ENCODE data around the gene ABHD4. TPM values are rescaled to one million over a fixed set of nuclear protein-coding genes. Genes with fewer than 3 reads are reported as not detected.
"Not testable (repeated sequence)": the region's sequence is repeated elsewhere in the genome, so short reads cannot be mapped to it uniquely, and the experiment has no call there.

ABHD4 gene
- total RNA-seq, 1 donor from 2014 or later = 34.1 TPM

DNA sequence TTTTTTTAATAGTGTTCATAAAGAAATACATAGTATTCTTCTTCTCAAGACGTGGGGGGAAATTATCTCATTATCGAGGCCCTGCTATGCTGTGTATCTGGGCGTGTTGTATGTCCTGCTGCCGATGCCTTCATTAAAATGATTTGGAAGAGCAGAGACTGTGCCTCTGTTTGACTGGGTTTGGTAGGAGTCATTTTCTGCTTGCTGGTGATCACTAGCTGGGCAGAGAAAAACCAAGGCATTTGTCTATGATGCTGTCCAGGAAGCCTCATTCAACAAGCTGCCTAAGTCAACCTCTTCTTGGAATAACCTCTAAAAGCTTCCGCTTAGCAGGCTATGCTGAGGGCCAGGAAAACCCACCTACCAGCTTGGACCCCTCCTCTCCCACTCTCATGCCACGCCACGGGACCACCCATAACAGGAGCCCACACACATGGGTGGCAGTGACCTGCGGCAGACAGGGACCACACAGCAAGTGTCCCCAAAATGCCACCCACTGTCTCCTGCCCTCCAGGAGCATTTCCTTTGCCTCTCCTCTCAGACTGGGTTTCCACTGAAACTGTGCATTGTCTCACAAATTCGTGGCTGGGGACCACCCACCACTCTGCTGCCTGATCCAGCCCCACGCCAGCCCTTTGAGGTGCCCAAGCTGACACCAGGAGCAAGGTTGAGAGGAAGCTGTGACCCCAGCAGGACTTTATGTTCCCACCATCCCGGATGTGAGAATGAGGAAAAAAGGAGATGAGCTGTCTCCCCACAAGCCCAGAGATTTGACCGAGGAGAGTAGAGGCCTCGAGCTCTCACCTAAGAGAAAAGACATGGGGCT, 45.9 kb upstream of the ABHD4 start:
- Mint-ChIP-seq H3K27me3 (peaks cover 15% of the 10 kb centered on the region), H3K4me1 (ENCODE audit: unreplicated experiment) (peaks cover 37% of the 10 kb centered on the region), H3K36me3 (no peaks in the 10 kb centered on the region), H3K9me3 (no peaks in the 10 kb centered on the region), H3K27ac (no peak overlapping the region), H3K4me3 (no peak overlapping the region)
- TF ChIP-seq, protein P1, sequence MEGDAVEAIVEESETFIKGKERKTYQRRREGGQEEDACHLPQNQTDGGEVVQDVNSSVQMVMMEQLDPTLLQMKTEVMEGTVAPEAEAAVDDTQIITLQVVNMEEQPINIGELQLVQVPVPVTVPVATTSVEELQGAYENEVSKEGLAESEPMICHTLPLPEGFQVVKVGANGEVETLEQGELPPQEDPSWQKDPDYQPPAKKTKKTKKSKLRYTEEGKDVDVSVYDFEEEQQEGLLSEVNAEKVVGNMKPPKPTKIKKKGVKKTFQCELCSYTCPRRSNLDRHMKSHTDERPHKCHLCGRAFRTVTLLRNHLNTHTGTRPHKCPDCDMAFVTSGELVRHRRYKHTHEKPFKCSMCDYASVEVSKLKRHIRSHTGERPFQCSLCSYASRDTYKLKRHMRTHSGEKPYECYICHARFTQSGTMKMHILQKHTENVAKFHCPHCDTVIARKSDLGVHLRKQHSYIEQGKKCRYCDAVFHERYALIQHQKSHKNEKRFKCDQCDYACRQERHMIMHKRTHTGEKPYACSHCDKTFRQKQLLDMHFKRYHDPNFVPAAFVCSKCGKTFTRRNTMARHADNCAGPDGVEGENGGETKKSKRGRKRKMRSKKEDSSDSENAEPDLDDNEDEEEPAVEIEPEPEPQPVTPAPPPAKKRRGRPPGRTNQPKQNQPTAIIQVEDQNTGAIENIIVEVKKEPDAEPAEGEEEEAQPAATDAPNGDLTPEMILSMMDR (conservative IDR thresholded peaks at IDR 0.05) = no peak
- no peak for DNase-seq (ENCODE audit: extremely low spot score, unreplicated experiment)

DNA sequence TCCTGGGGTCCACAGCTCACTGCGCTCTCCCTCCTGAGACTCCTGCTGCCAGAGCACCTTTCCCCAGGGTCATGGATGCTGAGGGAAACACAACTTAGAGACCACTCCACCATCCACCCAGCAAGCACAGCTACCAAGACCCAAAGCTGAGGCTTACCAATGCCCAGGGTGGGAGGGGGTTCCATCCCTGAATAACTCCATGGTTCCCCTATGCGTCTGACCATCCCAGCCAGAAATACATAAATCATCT, 45.3 kb upstream of the ABHD4 start:
- TF ChIP-seq, protein P1 (conservative IDR thresholded peaks at IDR 0.05) = no peak
- H3K4me3 Mint-ChIP-seq = no peak overlapping the region
- no peaks in the 10 kb centered on the region for H3K9me3 Mint-ChIP-seq
- no peak overlapping the region for H3K27ac Mint-ChIP-seq
- peaks cover 15% of the 10 kb centered on the region for H3K27me3 Mint-ChIP-seq
- DNase-seq (ENCODE audit: extremely low spot score, unreplicated experiment) = no peak
- peaks cover 43% of the 10 kb centered on the region for H3K4me1 Mint-ChIP-seq (ENCODE audit: unreplicated experiment)
- H3K36me3 Mint-ChIP-seq = no peaks in the 10 kb centered on the region

DNA sequence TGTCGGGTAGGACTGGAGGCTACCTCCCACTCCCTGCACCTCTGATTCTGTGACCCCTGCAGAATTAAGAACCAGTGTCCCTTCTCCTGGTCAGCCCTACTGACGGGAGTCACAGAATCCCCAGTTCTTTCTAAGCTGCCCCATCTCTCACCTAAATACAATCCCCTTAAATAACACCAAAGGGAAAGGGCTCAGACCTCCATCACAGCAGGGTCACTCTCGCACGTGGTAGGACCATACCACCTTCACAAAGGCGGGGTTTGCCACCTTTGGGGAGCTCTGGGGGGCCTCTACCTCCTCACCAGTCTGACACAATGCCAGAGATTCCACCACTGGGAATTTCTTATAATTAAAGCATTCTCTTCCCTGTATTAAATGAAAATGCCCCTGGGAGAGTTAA, 44.7 kb upstream of the ABHD4 start:
- Mint-ChIP-seq H3K27me3 (peaks cover 9% of the 10 kb centered on the region), H3K36me3 (no peaks in the 10 kb centered on the region), H3K9me3 (no peaks in the 10 kb centered on the region), H3K4me1 (ENCODE audit: unreplicated experiment) (peaks cover 44% of the 10 kb centered on the region), H3K27ac (no peak overlapping the region), H3K4me3 (no peak overlapping the region)
- TF ChIP-seq, protein P1 (conservative IDR thresholded peaks at IDR 0.05) = no peak
- DNase-seq (ENCODE audit: extremely low spot score, unreplicated experiment) = no peak

DNA sequence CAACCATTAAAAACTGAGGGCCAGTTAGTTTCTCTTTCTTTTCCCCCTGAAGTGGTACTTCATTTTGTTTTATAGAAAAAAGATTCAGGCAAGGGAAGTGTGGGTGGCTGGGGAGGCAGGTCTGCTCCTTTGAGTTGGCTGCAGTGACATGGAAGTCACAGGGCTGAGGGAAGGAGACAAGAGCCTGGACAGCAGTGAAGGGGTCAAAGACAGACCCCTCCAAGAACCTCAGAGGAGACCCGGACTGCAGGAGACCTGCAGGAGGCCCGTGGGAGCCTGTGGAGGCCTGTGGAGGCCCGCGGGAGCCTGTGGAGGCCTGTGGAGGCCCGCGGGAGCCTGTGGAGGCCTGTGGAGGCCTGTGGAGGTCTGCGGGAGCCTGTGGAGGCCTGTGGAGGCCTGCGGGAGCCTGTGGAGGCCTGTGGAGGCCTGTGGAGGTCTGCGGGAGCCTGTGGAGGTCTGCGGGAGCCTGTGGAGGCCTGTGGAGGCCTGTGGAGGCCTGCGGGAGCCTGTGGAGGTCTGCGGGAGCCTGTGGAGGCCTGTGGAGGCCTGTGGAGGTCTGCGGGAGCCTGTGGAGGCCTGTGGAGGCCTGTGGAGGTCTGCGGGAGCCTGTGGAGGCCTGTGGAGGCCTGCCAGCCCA, 44.1 kb upstream of the ABHD4 start:
- H3K36me3 Mint-ChIP-seq; H3K9me3 Mint-ChIP-seq; DNase-seq (ENCODE audit: extremely low spot score, unreplicated experiment); H3K27me3 Mint-ChIP-seq; H3K27ac Mint-ChIP-seq; H3K4me3 Mint-ChIP-seq: not testable (repeated sequence)
- H3K4me1 Mint-ChIP-seq (ENCODE audit: unreplicated experiment) = peaks cover 45% of the 10 kb centered on the region

DNA sequence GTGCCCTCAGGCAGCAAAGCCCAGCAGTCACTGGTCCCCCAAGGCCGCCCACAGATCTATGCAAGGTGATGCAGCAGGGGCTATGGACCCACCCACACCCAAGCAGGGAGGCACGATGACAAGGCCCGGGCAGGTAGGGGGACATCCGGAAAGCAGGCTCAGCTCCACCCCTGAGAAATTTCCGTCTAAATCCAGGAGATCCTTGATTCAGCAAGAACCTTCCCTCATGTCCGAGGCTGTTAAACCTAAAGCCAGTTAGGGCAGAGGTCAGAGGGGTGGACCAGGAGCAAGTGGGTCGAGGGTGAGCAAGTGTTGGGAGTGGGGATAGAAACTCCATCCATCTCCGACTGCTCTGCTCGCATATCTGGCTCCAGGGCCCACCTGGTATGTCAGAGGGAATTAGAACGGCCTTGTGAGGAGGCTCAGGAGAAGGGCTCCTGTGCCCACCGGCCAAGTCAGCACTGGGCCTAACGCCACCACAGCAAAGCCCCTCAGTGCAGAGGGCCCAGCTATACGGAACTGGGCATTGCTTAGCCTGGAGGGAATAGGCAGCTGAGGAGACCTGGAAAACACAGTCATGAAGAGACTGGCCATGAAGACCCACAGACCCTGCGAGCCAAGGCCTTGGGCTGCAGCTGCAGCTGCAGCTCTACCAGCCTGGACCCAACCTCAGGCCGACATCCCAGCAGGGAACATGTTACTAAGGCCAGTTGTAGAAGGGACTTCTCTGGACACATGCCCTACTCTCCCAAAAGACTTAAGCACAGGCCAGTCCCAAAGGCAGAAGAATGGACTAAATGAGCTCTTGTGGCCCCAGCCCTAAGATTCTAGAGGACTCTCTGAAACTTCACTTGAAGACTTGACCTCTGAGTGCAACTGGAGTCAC, 43.4 kb upstream of the ABHD4 start:
- TF ChIP-seq, protein P1 (conservative IDR thresholded peaks at IDR 0.05) = no peak
- peaks cover 9% of the 10 kb centered on the region for H3K27me3 Mint-ChIP-seq
- no peak for DNase-seq (ENCODE audit: extremely low spot score, unreplicated experiment)
- H3K36me3 Mint-ChIP-seq = no peaks in the 10 kb centered on the region
- peaks cover 45% of the 10 kb centered on the region for H3K4me1 Mint-ChIP-seq (ENCODE audit: unreplicated experiment)
- no peak overlapping the region for H3K27ac Mint-ChIP-seq
- H3K4me3 Mint-ChIP-seq = no peak overlapping the region
- H3K9me3 Mint-ChIP-seq = no peaks in the 10 kb centered on the region

Measured in type B pancreatic cell (in vitro differentiated cells).